ENCODE measurements around the gene KSR1.

GRCh38 chr17:27573971-27574525 lies 117.8 kb downstream of the KSR1 start:
- TF ChIP-seq POLR2A (IDR thresholded peaks at IDR 0.05; ENCODE audit: control extremely low read depth in 1 of 2, low read depth in 2 of 2, low read length in 2 of 2) (no peak), ZNF274 (IDR thresholded peaks at IDR 0.05; ENCODE audit: borderline replicate concordance, extremely low read depth, low read length) (no peak), ASH2L (IDR thresholded peaks at IDR 0.05; ENCODE audit: low read length) (no peak), EP300 (IDR thresholded peaks at IDR 0.05; ENCODE audit: borderline replicate concordance in 1 of 2, low read depth in 2 of 2, low read length in 2 of 2) (no peak), JUN (IDR thresholded peaks at IDR 0.05; ENCODE audit: low read depth, low read length) (no peak), RAD21 (IDR thresholded peaks at IDR 0.05 in 1 of 2, conservative IDR thresholded peaks at IDR 0.05 in 1 of 2; ENCODE audit: low read depth in 2 of 2, low read length in 2 of 2) (no peak), FOSL1 (IDR thresholded peaks at IDR 0.05; ENCODE audit: insufficient read depth, low read depth, low read length) (no peak), E2F6 (IDR thresholded peaks at IDR 0.05) (no peak), CEBPB (IDR thresholded peaks at IDR 0.05; ENCODE audit: low read depth, low read length) (no peak)
- TF ChIP-seq, protein P1, sequence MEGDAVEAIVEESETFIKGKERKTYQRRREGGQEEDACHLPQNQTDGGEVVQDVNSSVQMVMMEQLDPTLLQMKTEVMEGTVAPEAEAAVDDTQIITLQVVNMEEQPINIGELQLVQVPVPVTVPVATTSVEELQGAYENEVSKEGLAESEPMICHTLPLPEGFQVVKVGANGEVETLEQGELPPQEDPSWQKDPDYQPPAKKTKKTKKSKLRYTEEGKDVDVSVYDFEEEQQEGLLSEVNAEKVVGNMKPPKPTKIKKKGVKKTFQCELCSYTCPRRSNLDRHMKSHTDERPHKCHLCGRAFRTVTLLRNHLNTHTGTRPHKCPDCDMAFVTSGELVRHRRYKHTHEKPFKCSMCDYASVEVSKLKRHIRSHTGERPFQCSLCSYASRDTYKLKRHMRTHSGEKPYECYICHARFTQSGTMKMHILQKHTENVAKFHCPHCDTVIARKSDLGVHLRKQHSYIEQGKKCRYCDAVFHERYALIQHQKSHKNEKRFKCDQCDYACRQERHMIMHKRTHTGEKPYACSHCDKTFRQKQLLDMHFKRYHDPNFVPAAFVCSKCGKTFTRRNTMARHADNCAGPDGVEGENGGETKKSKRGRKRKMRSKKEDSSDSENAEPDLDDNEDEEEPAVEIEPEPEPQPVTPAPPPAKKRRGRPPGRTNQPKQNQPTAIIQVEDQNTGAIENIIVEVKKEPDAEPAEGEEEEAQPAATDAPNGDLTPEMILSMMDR (IDR thresholded peaks at IDR 0.05; ENCODE audit: control extremely low read depth in 1 of 3, insufficient read depth in 1 of 3, low read depth in 1 of 3, low read length in 3 of 3), result no peak

Data from H1 (cell line).